ENCODE data around the gene HECW1. TPM values are rescaled to one million over a fixed set of nuclear protein-coding genes. Genes with fewer than 3 reads are reported as not detected.

HECW1 gene
- total and polyA plus RNA-seq, 2 of the 8 experiments (the other 6 are each of a cell fraction or from before 2014, with no cell fraction given) = 2.9 to 12.7 TPM

- POLR2A ChIA-PET (ENCODE audit: partially characterized antibody) = no interaction called here
- Histone ChIP-seq H3K4ac (replicated peaks; ENCODE audit: insufficient read length, low read depth, low read length) (no peak overlapping the region), H2BK12ac (ENCODE audit: low read depth, low read length) (no peak overlapping the region), H2AFZ (ENCODE audit: low read length) (no peak overlapping the region), H3K14ac (ENCODE audit: insufficient read length) (no peak overlapping the region), H3K56ac (replicated peaks; ENCODE audit: insufficient read length, low read depth, low read length) (no peak overlapping the region), H3K27me3 (replicated peaks in 1 of 4; ENCODE audit: control insufficient read depth in 3 of 4, extremely low read depth in 1 of 4, insufficient read depth in 3 of 4, low read length in 3 of 4) (no peaks in the 10 kb centered on the region), H2BK120ac (replicated peaks; ENCODE audit: low read depth, low read length) (no peak overlapping the region), H4K91ac (replicated peaks; ENCODE audit: insufficient read length, low read length) (no peak overlapping the region), H2BK20ac (ENCODE audit: low read length) (no peak overlapping the region), H3K79me2 (ENCODE audit: control insufficient read depth in 1 of 2, insufficient read depth in 2 of 2, low read length in 2 of 2) (no peaks in the 10 kb centered on the region), H3K4me3 (ENCODE audit: extremely low read depth in 1 of 4, insufficient read depth in 2 of 4, low read depth in 3 of 4, low read length in 4 of 4) (no peak overlapping the region), H3K36me3 (ENCODE audit: control insufficient read depth in 2 of 4, insufficient read depth in 4 of 4, low read length in 3 of 4) (no peaks in the 10 kb centered on the region), H3K23me2 (ENCODE audit: low read depth, low read length) (no peaks in the 10 kb centered on the region), H3K4me2 (ENCODE audit: insufficient read depth in 1 of 2, low read depth in 2 of 2, low read length in 2 of 2) (no peak overlapping the region), H2AK5ac (ENCODE audit: low read depth, low read length) (no peak overlapping the region), H3K9me3 (ENCODE audit: insufficient read depth in 2 of 2, low read depth in 1 of 2, low read length in 1 of 2) (peaks cover 0 to 6% of the 10 kb centered on the region in 2 experiments; a peak in 1 of 4 replicates), H3K23ac (ENCODE audit: insufficient read length) (no peak overlapping the region), H3K9ac (replicated peaks in 1 of 4; ENCODE audit: extremely low read depth in 1 of 4, low read depth in 3 of 4, low read length in 3 of 4) (no peak overlapping the region; a peak in 1 of 7 replicates), H2BK15ac (ENCODE audit: low read length) (no peak overlapping the region), H4K8ac (ENCODE audit: extremely low read depth, insufficient read depth, low read length) (no peak overlapping the region), H3K27ac (ENCODE audit: low read depth, low read length) (no peak overlapping the region), H4K5ac (ENCODE audit: insufficient read length, low read depth, low read length) (no peak overlapping the region), H3K79me1 (ENCODE audit: low read depth, low read length) (no peaks in the 10 kb centered on the region), H3K4me1 (replicated peaks in 1 of 4; ENCODE audit: control insufficient read depth in 3 of 4, insufficient read depth in 4 of 4, low read length in 3 of 4) (no peaks in the 10 kb centered on the region), H2BK5ac (ENCODE audit: low read depth, low read length) (no peak overlapping the region), H3K18ac (ENCODE audit: extremely low read depth, low read length) (no peak overlapping the region), H4K20me1 (replicated peaks in 1 of 2; ENCODE audit: control insufficient read depth in 1 of 2, insufficient read depth in 2 of 2, low read length in 2 of 2) (no peaks in the 10 kb centered on the region)
- CTCF ChIA-PET (ENCODE audit: partially characterized antibody) = interaction anchor here (1.4 to 1.9 kb wide), 2 partner anchors 8 to 55 kb away, joined by 5 to 10 read pairs; no protein-coding TSS in a partner anchor
- TF ChIP-seq SP2 (IDR thresholded peaks at IDR 0.05; ENCODE audit: low read length) (no peak), POLR2A (IDR thresholded peaks at IDR 0.05; ENCODE audit: control extremely low read depth in 1 of 2, low read depth in 2 of 2, low read length in 2 of 2) (no peak), RBBP5 (IDR thresholded peaks at IDR 0.05; ENCODE audit: borderline replicate concordance, low read depth, low read length) (no peak), GABPA (IDR thresholded peaks at IDR 0.05; ENCODE audit: borderline replicate concordance, insufficient read depth, low read length) (no peak), SP1 (IDR thresholded peaks at IDR 0.05; ENCODE audit: low read depth, low read length) (no peak), ZNF274 (IDR thresholded peaks at IDR 0.05; ENCODE audit: borderline replicate concordance, extremely low read depth, low read length) (no peak), KDM5A (IDR thresholded peaks at IDR 0.05; ENCODE audit: low read length) (no peak), SRF (IDR thresholded peaks at IDR 0.05; ENCODE audit: low read depth, low read length) (no peak), USF2 (IDR thresholded peaks at IDR 0.05; ENCODE audit: low read length) (no peak)
- 85% methylated on average over 8 of the region's 8 CpGs; no CpG with 5 or more reads in 1 of the 2 experiments for WGBS, 2 experiments (ENCODE audit: extremely low coverage in 1 of 2, insufficient coverage in 1 of 2, insufficient read length in 1 of 2, insufficient replicate concordance in 2 of 2, low coverage in 1 of 2, low lambda C conversion rate in 2 of 2, missing lambda C conversion rate in 1 of 2)
- FAIRE-seq (no peak), DNase-seq (ENCODE audit: low read depth in 1 of 2, low spot score in 2 of 2) (no peak)
These were observed 272.3 kb downstream of the HECW1 start for GRCh38 chr7:43384616-43385308.

All from H1 (cell line).